ENCODE measurements around the gene CFAP299.

The CFAP299 gene

GRCh38 chr4:80532674-80533333 is 197.3 kb downstream of the CFAP299 start:
- no peak for DNase-seq

- DNase-seq = no peak
These were observed 200.0 kb downstream of the CFAP299 start for GRCh38 chr4:80535551-80535950.

- DNase-seq = no peak
These were observed 202.9 kb downstream of the CFAP299 start for GRCh38 chr4:80538276-80538926.

GRCh38 chr4:80539190-80539589 is 203.7 kb downstream of the CFAP299 start:
- DNase-seq = no peak

- DNase-seq = no peak
These were observed 204.8 kb downstream of the CFAP299 start for GRCh38 chr4:80540349-80540748.

- DNase-seq = no peak
These were observed 205.4 kb downstream of the CFAP299 start for GRCh38 chr4:80540785-80541469.

GRCh38 chr4:80542747-80543146 is 207.2 kb downstream of the CFAP299 start:
- no peak for DNase-seq

GRCh38 chr4:80560337-80560736 is 224.8 kb downstream of the CFAP299 start:
- DNase-seq = no peak

GRCh38 chr4:80566203-80566872 is 230.8 kb downstream of the CFAP299 start:
- DNase-seq = no peak

GRCh38 chr4:80568891-80569290 is 233.4 kb downstream of the CFAP299 start:
- DNase-seq = no peak

GRCh38 chr4:80576796-80577195 is 241.3 kb downstream of the CFAP299 start:
- no peak for DNase-seq

- DNase-seq = no peak
These were observed 242.5 kb downstream of the CFAP299 start for GRCh38 chr4:80578001-80578400.

GRCh38 chr4:80585542-80585941 is 250.0 kb downstream of the CFAP299 start:
- no peak for DNase-seq

- no peak for DNase-seq
These were observed 251.2 kb downstream of the CFAP299 start for GRCh38 chr4:80586716-80587115.

GRCh38 chr4:80587871-80588385 is 252.4 kb downstream of the CFAP299 start:
- DNase-seq = no peak

- no peak for DNase-seq
These were observed 257.4 kb downstream of the CFAP299 start for GRCh38 chr4:80592950-80593349.

- no peak for DNase-seq
These were observed 259.2 kb downstream of the CFAP299 start for GRCh38 chr4:80594701-80595100.

GRCh38 chr4:80608281-80608980 is 272.9 kb downstream of the CFAP299 start:
- DNase-seq = no peak

- no peak for DNase-seq
These were observed 274.7 kb downstream of the CFAP299 start for GRCh38 chr4:80610199-80610598.

GRCh38 chr4:80610845-80611677 is 275.5 kb downstream of the CFAP299 start:
- DNase-seq = no peak

- DNase-seq = no peak
These were observed 276.1 kb downstream of the CFAP299 start for GRCh38 chr4:80611678-80611979.

- DNase-seq = no peak
These were observed 277.9 kb downstream of the CFAP299 start for GRCh38 chr4:80613470-80613869.

Measured in activated naive CD4-positive, alpha-beta T cell treated with anti-CD3 and anti-CD28 coated beads, Interleukin-2, amount 50 U/mL, for 16 hours (primary cell).